ENCODE measurements around the gene NUB1. TPM values are rescaled to one million over a fixed set of nuclear protein-coding genes. Genes with fewer than 3 reads are reported as not detected.

The NUB1 gene
- total RNA-seq, 4 donors from 2014 or later, result 27.9 to 51.1 (median 39.1) TPM

DNA sequence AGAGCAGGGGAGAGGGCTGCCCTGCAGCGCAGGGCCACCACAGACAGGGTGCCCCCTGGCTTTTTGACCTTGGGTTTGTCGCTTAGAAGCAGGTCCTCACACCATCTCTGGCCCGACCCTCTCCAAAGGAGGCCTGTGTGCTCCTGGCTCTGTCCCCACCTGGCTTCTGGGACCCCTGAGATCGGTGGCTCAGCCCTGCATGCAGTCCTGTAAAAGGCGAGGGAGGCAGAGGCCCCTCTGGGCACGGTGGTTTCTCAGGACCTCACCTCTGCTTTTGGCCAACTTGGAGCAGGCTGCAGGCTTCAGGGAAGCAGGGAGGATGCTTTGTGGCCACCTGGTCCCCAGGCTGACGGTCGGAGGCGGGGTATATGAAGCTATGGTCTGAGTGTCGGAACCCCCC is 46.8 kb downstream of the NUB1 start:
- Histone ChIP-seq H3K4me1 (no peaks in the 10 kb centered on the region), H3K9me3 (no peaks in the 10 kb centered on the region), H3K36me3 (no peaks in the 10 kb centered on the region), H3K4me3 (no peak overlapping the region), H3K27ac (no peak overlapping the region), H3K27me3 (no peaks in the 10 kb centered on the region)
- DNase-seq, result no peak
- TF ChIP-seq POLR2A (IDR thresholded peaks at IDR 0.05), result no peak
- TF ChIP-seq CTCF (IDR thresholded peaks at IDR 0.05), result no peak
- intact Hi-C loops (cut with DNase I; ENCODE audit: low total_unique reads), result no loop called here

DNA sequence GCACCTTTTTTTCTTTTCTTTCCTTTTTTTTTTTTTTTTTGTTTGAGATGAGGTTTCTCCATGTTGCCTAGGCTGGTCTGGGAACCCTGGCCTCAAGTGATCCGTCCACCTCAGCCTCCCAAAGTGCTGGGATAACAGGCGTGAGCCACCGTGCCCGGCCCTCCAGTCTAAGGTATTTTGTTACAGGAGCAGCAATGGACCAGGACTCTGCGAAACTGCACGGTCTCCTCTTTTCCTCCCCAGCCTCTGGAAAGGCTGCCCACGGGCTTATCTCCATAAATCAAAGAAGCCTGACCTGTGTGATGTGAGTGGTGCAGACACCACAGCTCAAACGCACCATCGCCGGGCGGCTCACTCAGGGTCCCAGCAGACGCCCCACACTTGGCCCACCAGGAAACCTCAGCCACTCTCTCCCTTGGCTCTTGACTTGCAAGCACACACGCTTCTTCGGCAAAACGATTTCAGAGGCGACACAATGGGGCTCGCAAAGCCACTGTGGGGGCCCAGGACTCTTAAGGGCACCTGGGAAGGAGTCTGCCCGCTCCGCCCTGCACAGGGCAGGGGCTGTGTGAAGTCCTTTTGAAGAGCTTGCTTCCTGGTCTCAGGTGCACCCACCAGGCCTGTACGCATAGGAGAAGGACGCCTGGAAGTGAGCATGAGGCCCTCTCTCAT is 47.6 kb downstream of the NUB1 start:
- Histone ChIP-seq H3K4me3 (no peak overlapping the region), H3K9me3 (no peaks in the 10 kb centered on the region), H3K36me3 (no peaks in the 10 kb centered on the region), H3K4me1 (no peaks in the 10 kb centered on the region), H3K27ac (no peak overlapping the region), H3K27me3 (no peaks in the 10 kb centered on the region)
- no peak for DNase-seq
- intact Hi-C loops (cut with DNase I; ENCODE audit: low total_unique reads), result no loop called here
- TF ChIP-seq POLR2A (IDR thresholded peaks at IDR 0.05), result no peak
- TF ChIP-seq CTCF (IDR thresholded peaks at IDR 0.05), result no peak

DNA sequence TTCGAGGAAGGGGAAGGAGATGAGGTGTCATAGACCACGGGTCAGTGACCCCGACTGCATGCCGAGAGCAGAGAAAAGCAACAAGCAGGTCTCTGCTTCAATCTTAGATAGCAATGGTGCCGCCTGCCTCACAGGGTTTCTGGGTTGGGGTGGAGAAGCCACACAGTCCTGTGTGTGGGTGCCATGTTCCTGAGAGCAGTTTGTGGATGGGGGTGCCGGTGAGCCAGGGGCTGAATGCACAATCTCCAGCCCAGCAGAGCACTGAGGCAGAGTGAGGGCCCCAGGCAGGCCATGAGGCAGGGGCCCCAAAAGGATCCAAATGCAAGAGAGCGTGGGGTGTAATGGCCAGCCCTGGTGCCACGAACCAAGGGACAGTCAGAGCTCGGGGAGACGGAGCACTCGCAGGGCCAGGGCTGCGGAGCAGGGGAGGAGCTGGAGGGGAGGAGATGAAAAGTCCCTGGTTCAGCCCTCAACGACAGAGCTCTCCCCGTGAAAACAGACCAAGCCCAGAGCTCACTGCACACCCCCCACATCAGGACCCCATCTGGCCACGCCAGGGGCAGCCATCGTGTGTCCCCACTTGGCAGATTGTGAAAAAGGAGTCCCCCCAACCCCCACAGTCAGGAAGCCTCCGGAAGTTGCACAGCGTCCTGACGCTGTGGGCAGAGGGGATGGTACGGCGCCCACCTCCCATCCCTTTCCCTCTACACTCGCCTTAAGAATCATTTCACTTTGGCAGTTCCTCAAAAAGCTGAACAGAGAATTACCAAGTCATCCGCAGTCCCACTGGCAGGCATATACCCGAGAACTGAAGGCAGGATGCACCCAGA is 48.4 kb downstream of the NUB1 start:
- intact Hi-C loops (cut with DNase I; ENCODE audit: low total_unique reads), result no loop called here

DNA sequence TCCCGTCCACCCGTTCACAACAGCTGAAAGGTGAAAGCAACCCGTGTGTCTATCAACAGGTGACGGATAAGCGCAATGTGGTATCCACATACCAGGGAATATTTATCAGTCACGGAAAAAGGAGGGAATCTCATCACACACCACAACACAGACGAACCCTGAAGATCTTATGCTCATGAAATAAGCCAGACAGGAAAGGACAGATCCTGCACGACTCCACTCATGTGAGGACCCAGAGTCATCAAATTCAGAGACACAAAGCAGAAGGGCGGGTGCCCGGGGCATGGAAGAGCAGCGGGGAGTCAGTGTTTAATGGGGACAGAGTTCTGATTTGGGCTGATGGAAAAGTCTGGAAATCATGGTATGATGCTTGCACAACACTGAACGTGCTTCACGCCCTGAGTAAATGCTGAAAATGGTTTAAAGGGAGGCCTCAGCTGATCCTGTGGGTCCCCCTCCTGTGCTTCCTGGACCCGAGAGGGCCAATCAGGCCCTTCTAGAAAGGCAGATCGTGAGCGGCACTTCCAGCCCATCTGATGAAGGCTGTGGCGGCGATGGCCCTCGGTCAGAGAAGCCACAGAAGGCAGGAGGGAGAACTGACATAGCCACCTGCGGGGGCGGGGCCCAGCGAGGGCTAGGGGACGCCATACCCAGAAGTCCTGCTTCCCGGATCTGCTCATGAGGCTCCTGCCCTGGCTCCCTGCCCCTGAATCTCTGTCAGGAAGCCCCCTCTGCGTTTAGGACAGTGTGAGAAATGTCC is 49.2 kb downstream of the NUB1 start:
- Histone ChIP-seq H3K4me3 (no peak overlapping the region), H3K27ac (no peak overlapping the region), H3K4me1 (no peaks in the 10 kb centered on the region), H3K27me3 (no peaks in the 10 kb centered on the region), H3K9me3 (no peaks in the 10 kb centered on the region), H3K36me3 (no peaks in the 10 kb centered on the region)
- no peak for DNase-seq
- TF ChIP-seq POLR2A (IDR thresholded peaks at IDR 0.05) (no peak), CTCF (IDR thresholded peaks at IDR 0.05) (no peak)
- intact Hi-C loops (cut with DNase I; ENCODE audit: low total_unique reads), result no loop called here

More for the DNA sequence above, 48.4 kb downstream of the NUB1 start:
- no peak overlapping the region for H3K27ac ChIP-seq
- no peaks in the 10 kb centered on the region for H3K36me3 ChIP-seq
- TF ChIP-seq CTCF (IDR thresholded peaks at IDR 0.05) (no peak), POLR2A (IDR thresholded peaks at IDR 0.05) (no peak)
- H3K4me3 ChIP-seq, result no peak overlapping the region
- DNase-seq, result no peak
- H3K4me1 ChIP-seq, result no peaks in the 10 kb centered on the region
- H3K27me3 ChIP-seq, result no peaks in the 10 kb centered on the region
- no peaks in the 10 kb centered on the region for H3K9me3 ChIP-seq

GRCh38 chr7:151391358-151391730 is 49.7 kb downstream of the NUB1 start:
- Histone ChIP-seq H3K4me1 (no peaks in the 10 kb centered on the region), H3K36me3 (no peaks in the 10 kb centered on the region), H3K27ac (no peak overlapping the region), H3K27me3 (no peaks in the 10 kb centered on the region), H3K4me3 (no peak overlapping the region), H3K9me3 (no peaks in the 10 kb centered on the region)
- intact Hi-C loops (cut with DNase I; ENCODE audit: low total_unique reads), result no loop called here
- no peak for TF ChIP-seq POLR2A (IDR thresholded peaks at IDR 0.05)
- TF ChIP-seq CTCF (IDR thresholded peaks at IDR 0.05), result no peak
- no peak for DNase-seq
